ENCODE data around the gene PHF21B.

PHF21B gene

GRCh38 chr22:45013138-45013537 lies 3.3 kb upstream of the PHF21B start:
- no peak for DNase-seq

GRCh38 chr22:45010532-45010900 lies 711 bp upstream of the PHF21B start:
- no peak for DNase-seq

- no peak for DNase-seq
These were observed 827 bp downstream of the PHF21B start for GRCh38 chr22:45008751-45009605.

GRCh38 chr22:45008186-45008681 lies 1.6 kb downstream of the PHF21B start:
- DNase-seq: no peak

GRCh38 chr22:45007391-45008185 lies 2.2 kb downstream of the PHF21B start:
- no peak for DNase-seq

- DNase-seq: no peak
These were observed 2.8 kb downstream of the PHF21B start for GRCh38 chr22:45006964-45007390.

GRCh38 chr22:45006111-45006963 lies 3.5 kb downstream of the PHF21B start:
- DNase-seq: no peak

- DNase-seq: no peak
These were observed 8.2 kb downstream of the PHF21B start for GRCh38 chr22:45001653-45002052.

- DNase-seq: no peak
These were observed 9.5 kb downstream of the PHF21B start for GRCh38 chr22:45000330-45000729.

GRCh38 chr22:44999687-45000086 lies 10.1 kb downstream of the PHF21B start:
- DNase-seq: no peak

GRCh38 chr22:44999231-44999630 lies 10.6 kb downstream of the PHF21B start:
- DNase-seq: no peak

- no peak for DNase-seq
These were observed 11.5 kb downstream of the PHF21B start for GRCh38 chr22:44998296-44998695.

- DNase-seq: no peak
These were observed 12.7 kb downstream of the PHF21B start for GRCh38 chr22:44997060-44997459.

GRCh38 chr22:44996648-44997047 lies 13.2 kb downstream of the PHF21B start:
- DNase-seq: no peak

- DNase-seq: no peak
These were observed 13.7 kb downstream of the PHF21B start for GRCh38 chr22:44996120-44996519.

GRCh38 chr22:44995715-44996114 lies 14.1 kb downstream of the PHF21B start:
- DNase-seq: no peak

- DNase-seq: no peak
These were observed 14.7 kb downstream of the PHF21B start for GRCh38 chr22:44995105-44995514.

GRCh38 chr22:44994399-44995104 lies 15.3 kb downstream of the PHF21B start:
- no peak for DNase-seq

- DNase-seq: no peak
These were observed 17.6 kb downstream of the PHF21B start for GRCh38 chr22:44992166-44992565.

- DNase-seq: no peak
These were observed 18.6 kb downstream of the PHF21B start for GRCh38 chr22:44991218-44991617.

GRCh38 chr22:44990810-44991209 lies 19.0 kb downstream of the PHF21B start:
- no peak for DNase-seq

- no peak for DNase-seq
These were observed 19.5 kb downstream of the PHF21B start for GRCh38 chr22:44990328-44990727.

Data from activated CD4-positive, CD25-positive, alpha-beta regulatory T cell (primary cell).